RPMI7951 (cell line): Measurements from ENCODE around the gene KAZN. TPM values are rescaled to one million over a fixed set of nuclear protein-coding genes. Genes with fewer than 3 reads are reported as not detected.
A peak's percentile ranks its signal among the peaks of the same experiment; 100 is the strongest.

ENCODE experiments used
- DNase-seq: peaks from one replicate; pipeline ENCODE4 v3.0.0-alpha.2; 2012; ENCODE audit warnings: low read depth
- total RNA-seq: library from RNA; depleted of rRNA; stranded (reverse); fragments of >200 nt; shearing (Covaris generic); gene quantifications from 2 replicates; pipeline ENCODE4 v1.2.3, GENCODE V29; 2014

The KAZN gene
- total RNA-seq, 1 experiment from 2014 or later = 0.24 TPM

GRCh38 chr1:15057834-15058233 is 459.3 kb downstream of the KAZN start:
- no peak for DNase-seq

- no peak for DNase-seq
Observed at GRCh38 chr1:15058261-15058660, 459.8 kb downstream of the KAZN start.

- no peak for DNase-seq
Observed at GRCh38 chr1:15060104-15060503, 461.6 kb downstream of the KAZN start.

GRCh38 chr1:15062479-15063099 is 464.1 kb downstream of the KAZN start:
- DNase-seq = peak; percentile 8

- DNase-seq = no peak
Observed at GRCh38 chr1:15063346-15063745, 464.9 kb downstream of the KAZN start.

- no peak for DNase-seq
Observed at GRCh38 chr1:15063783-15064182, 465.3 kb downstream of the KAZN start.

GRCh38 chr1:15064217-15064929 is 465.9 kb downstream of the KAZN start:
- DNase-seq = no peak

- no peak for DNase-seq
Observed at GRCh38 chr1:15065291-15065690, 466.8 kb downstream of the KAZN start.

GRCh38 chr1:15065736-15066135 is 467.3 kb downstream of the KAZN start:
- no peak for DNase-seq

GRCh38 chr1:15066191-15066590 is 467.7 kb downstream of the KAZN start:
- no peak for DNase-seq

- DNase-seq = no peak
Observed at GRCh38 chr1:15067148-15067547, 468.7 kb downstream of the KAZN start.

GRCh38 chr1:15068152-15068551 is 469.7 kb downstream of the KAZN start:
- no peak for DNase-seq

- DNase-seq = no peak
Observed at GRCh38 chr1:15068997-15069396, 470.5 kb downstream of the KAZN start.

- no peak for DNase-seq
Observed at GRCh38 chr1:15070145-15070748, 471.8 kb downstream of the KAZN start.

GRCh38 chr1:15071936-15072335 is 473.5 kb downstream of the KAZN start:
- no peak for DNase-seq

GRCh38 chr1:15073799-15074308 is 475.4 kb downstream of the KAZN start:
- DNase-seq = no peak

- DNase-seq = no peak
Observed at GRCh38 chr1:15075175-15075574, 476.7 kb downstream of the KAZN start.

GRCh38 chr1:15075817-15076216 is 477.3 kb downstream of the KAZN start:
- DNase-seq = no peak

GRCh38 chr1:15076807-15077206 is 478.3 kb downstream of the KAZN start:
- DNase-seq = no peak

- DNase-seq = no peak
Observed at GRCh38 chr1:15077384-15077783, 478.9 kb downstream of the KAZN start.

GRCh38 chr1:15080328-15081007 is 482.0 kb downstream of the KAZN start:
- no peak for DNase-seq

- no peak for DNase-seq
Observed at GRCh38 chr1:15081102-15081501, 482.6 kb downstream of the KAZN start.
